Measurements from ENCODE around the gene ZNF735.
"Not testable (repeated sequence)": the region's sequence is repeated elsewhere in the genome, so short reads cannot be mapped to it uniquely, and the experiment has no call there.

The ZNF735 gene

GRCh38 chr7:64192148-64192704 is 14.8 kb upstream of the ZNF735 start:
- no peaks in the 10 kb centered on the region for H3K36me3 ChIP-seq (replicated peaks)
- DNase-seq = no peak
- in situ Hi-C loops (cut with HindIII; ENCODE audit: low pct_ligation_motif_present, low sequenced_read_pairs) = no loop called here

GRCh38 chr7:64192775-64193174 is 14.2 kb upstream of the ZNF735 start:
- Histone ChIP-seq H3K4me3 (ENCODE audit: low read depth, low read length) (no peak overlapping the region), H3K27me3 (replicated peaks) (no peaks in the 10 kb centered on the region), H3K27ac (no peak overlapping the region), H3K36me3 (replicated peaks) (no peaks in the 10 kb centered on the region)
- in situ Hi-C loops (cut with HindIII; ENCODE audit: low pct_ligation_motif_present, low sequenced_read_pairs) = no loop called here
- TF ChIP-seq, protein P1, sequence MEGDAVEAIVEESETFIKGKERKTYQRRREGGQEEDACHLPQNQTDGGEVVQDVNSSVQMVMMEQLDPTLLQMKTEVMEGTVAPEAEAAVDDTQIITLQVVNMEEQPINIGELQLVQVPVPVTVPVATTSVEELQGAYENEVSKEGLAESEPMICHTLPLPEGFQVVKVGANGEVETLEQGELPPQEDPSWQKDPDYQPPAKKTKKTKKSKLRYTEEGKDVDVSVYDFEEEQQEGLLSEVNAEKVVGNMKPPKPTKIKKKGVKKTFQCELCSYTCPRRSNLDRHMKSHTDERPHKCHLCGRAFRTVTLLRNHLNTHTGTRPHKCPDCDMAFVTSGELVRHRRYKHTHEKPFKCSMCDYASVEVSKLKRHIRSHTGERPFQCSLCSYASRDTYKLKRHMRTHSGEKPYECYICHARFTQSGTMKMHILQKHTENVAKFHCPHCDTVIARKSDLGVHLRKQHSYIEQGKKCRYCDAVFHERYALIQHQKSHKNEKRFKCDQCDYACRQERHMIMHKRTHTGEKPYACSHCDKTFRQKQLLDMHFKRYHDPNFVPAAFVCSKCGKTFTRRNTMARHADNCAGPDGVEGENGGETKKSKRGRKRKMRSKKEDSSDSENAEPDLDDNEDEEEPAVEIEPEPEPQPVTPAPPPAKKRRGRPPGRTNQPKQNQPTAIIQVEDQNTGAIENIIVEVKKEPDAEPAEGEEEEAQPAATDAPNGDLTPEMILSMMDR (IDR thresholded peaks at IDR 0.05; ENCODE audit: low read depth, low read length, missing control alignments) = no peak
- no peak for DNase-seq

More at GRCh38 chr7:64192148-64192704, 14.8 kb upstream of the ZNF735 start:
- TF ChIP-seq, protein P1 (IDR thresholded peaks at IDR 0.05; ENCODE audit: low read depth, low read length, missing control alignments) = no peak
- Histone ChIP-seq H3K4me3 (ENCODE audit: low read depth, low read length) (no peak overlapping the region), H3K27me3 (replicated peaks) (no peaks in the 10 kb centered on the region), H3K27ac (no peak overlapping the region)

- H3K27ac ChIP-seq; in situ Hi-C loops (cut with HindIII; ENCODE audit: low pct_ligation_motif_present, low sequenced_read_pairs); H3K36me3 ChIP-seq (replicated peaks); DNase-seq; H3K4me3 ChIP-seq (ENCODE audit: low read depth, low read length); H3K27me3 ChIP-seq (replicated peaks): not testable (repeated sequence)
Observed at GRCh38 chr7:64219710-64220298, 12.8 kb downstream of the ZNF735 start.

- TF ChIP-seq, protein P1 (IDR thresholded peaks at IDR 0.05; ENCODE audit: low read depth, low read length, missing control alignments) = no peak
- Histone ChIP-seq H3K27me3 (replicated peaks) (no peaks in the 10 kb centered on the region), H3K4me3 (ENCODE audit: low read depth, low read length) (no peak overlapping the region), H3K27ac (no peak overlapping the region), H3K36me3 (replicated peaks) (no peaks in the 10 kb centered on the region)
- DNase-seq = no peak
- in situ Hi-C loops (cut with HindIII; ENCODE audit: low pct_ligation_motif_present, low sequenced_read_pairs) = no loop called here
Observed at GRCh38 chr7:64223366-64223765, 16.4 kb downstream of the ZNF735 start.

GRCh38 chr7:64228174-64228573 is 21.2 kb downstream of the ZNF735 start, which contains the start of gene ZNF679:
Gene ZNF679 (plus strand): TSS chr7:64228474. CDS start chr7:64249118, 20,644 bp downstream.
- H3K27me3 ChIP-seq (replicated peaks); in situ Hi-C loops (cut with HindIII; ENCODE audit: low pct_ligation_motif_present, low sequenced_read_pairs); H3K4me3 ChIP-seq (ENCODE audit: low read depth, low read length); H3K36me3 ChIP-seq (replicated peaks); H3K27ac ChIP-seq; DNase-seq: not testable (repeated sequence)

DNA sequence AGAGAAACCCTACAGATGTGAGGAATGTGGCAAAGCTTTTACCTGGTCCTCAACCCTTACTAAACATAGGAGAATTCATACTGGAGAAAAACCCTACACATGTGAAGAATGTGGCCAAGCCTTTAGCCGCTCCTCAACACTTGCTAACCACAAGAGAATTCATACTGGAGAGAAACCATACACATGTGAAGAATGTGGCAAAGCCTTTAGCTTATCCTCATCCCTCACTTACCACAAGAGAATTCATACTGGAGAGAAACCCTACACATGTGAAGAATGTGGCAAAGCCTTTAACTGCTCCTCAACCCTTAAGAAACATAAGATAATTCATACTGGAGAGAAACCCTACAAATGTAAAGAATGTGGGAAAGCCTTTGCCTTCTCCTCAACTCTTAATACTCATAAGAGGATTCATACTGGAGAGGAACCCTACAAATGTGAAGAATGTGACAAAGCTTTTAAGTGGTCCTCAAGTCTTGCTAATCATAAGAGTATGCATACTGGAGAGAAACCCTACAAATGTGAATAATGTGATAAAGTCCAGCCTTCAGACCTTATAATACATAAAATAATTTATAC is 59.4 kb downstream of the ZNF735 start:
- Histone ChIP-seq H3K36me3 (replicated peaks) (no peaks in the 10 kb centered on the region), H3K27ac (no peak overlapping the region), H3K4me3 (ENCODE audit: low read depth, low read length) (no peak overlapping the region), H3K27me3 (replicated peaks) (no peaks in the 10 kb centered on the region)
- TF ChIP-seq, protein P1 (IDR thresholded peaks at IDR 0.05; ENCODE audit: low read depth, low read length, missing control alignments) = no peak
- no peak for DNase-seq
- in situ Hi-C loops (cut with HindIII; ENCODE audit: low pct_ligation_motif_present, low sequenced_read_pairs) = no loop called here

Measured in brain microvascular endothelial cell (primary cell).